Stomach (tissue), 9 donors: ENCODE data around the gene MARCHF3. TPM values are rescaled to one million over a fixed set of nuclear protein-coding genes. Genes with fewer than 3 reads are reported as not detected.

Source experiments
- DNase-seq, 2 donors: peaks; one replicate each; pipeline versions ENCODE4 v3.0.0 to v3.0.0-alpha.2; 2013 to 2019
- H3K27ac ChIP-seq, 5 donors: fragments of 200-600 bp in 4 of 5; sonication (generic) in 4 of 5; one replicate each; pipeline ENCODE4 v1.5.1; 2013 to 2019; ENCODE audit warnings: mild to moderate bottlenecking in 1 of 5, moderate library complexity in 1 of 5
- H3K27me3 ChIP-seq, 3 donors: fragments of 200-600 bp; sonication (generic); one replicate each; pipeline ENCODE4 v1.5.1; 2017 to 2019; ENCODE audit warnings: mixed run types in 1 of 3
- H3K36me3 ChIP-seq, 4 donors: fragments of 200-600 bp; sonication (generic); 1 replicate in 3 of 4; 2 replicates in 1 of 4; pipeline ENCODE4 v1.5.1; 2016 to 2019
- H3K4me1 ChIP-seq, 4 donors: fragments of 200-600 bp; sonication (generic); one replicate each; pipeline ENCODE4 v1.5.1; 2016 to 2019
- H3K4me3 ChIP-seq, 4 donors: fragments of 200-600 bp; sonication (generic) in 3 of 4; one replicate each; pipeline ENCODE4 v1.5.1; 2016 to 2019; ENCODE audit warnings: mild to moderate bottlenecking in 1 of 4
- H3K9me3 ChIP-seq, 4 donors: fragments of 200-600 bp; sonication (generic); one replicate each; pipeline ENCODE4 v1.5.1; 2016 to 2019
- EP300 ChIP-seq: sonication (generic); formaldehyde crosslinking; IDR thresholded peaks from one replicate; pipeline ENCODE4 v1.6.1; 2017; ENCODE audit warnings: antibody characterized with exemption
- POLR2A ChIP-seq, 4 donors: fragments of 450-650 bp; IDR thresholded peaks; one replicate each; pipeline ENCODE4 v1.6.1; 2016; ENCODE audit warnings: antibody characterized with exemption in 4 of 4, control low read depth in 2 of 4, mild to moderate bottlenecking in 1 of 4, moderate library complexity in 1 of 4
- POLR2AphosphoS5 ChIP-seq, 3 donors: sonication (generic); formaldehyde crosslinking; IDR thresholded peaks; one replicate each; pipeline ENCODE4 v1.6.1; 2016; ENCODE audit warnings: antibody characterized with exemption in 3 of 3
- WGBS, 5 donors: extraction: QIAGEN DNeasy Blood & Tissue Kit in 3 of 5; methylation state at CpG; one replicate each; pipeline versions ENCODE4 v1.1.5 to v1.1.7; 2013 to 2018; 5-methylcytosine and 5-hydroxymethylcytosine counted together
- intact Hi-C: fragments of 100-400 bp; cut with DNase I; formaldehyde crosslinking; loops from one replicate; pipeline ENCODE4 v1.15.1; 2023; ENCODE audit warnings: low total_unique reads
- polyA plus RNA-seq, 3 donors: library from polyadenylated mRNA; stranded (reverse); fragments of 200-250 nt; gene quantifications; one replicate each; pipeline ENCODE4 v1.2.3, GENCODE V29; 2013
- total RNA-seq, 5 donors: library from RNA; depleted of rRNA; stranded (reverse); fragments of >200 nt; gene quantifications; one replicate each; pipeline versions ENCODE4 v1.1.0 to v1.2.3, GENCODE V29; 2014 to 2016
- TF ChIP-seq, protein P1 (sequence below), 7 experiments: fragments of 450-650 bp in 4 of 7; fragments of 200-600 bp in 3 of 7; sonication (generic) in 3 of 7; IDR thresholded peaks; one replicate each; pipeline ENCODE4 v1.5.1; 2016 to 2019; ENCODE audit warnings: antibody characterized with exemption in 7 of 7, control low read depth in 2 of 7, mild to moderate bottlenecking in 1 of 7
- donor health status: healthy with polysubstance abuse.
- donor health status: Bipolar disorder and iron deficiency.
- donor health status: healthy.

The MARCHF3 gene
- total and polyA plus RNA-seq, 8 donors = 1.1 to 11.9 (median 2.6) TPM; not detected in 1

DNA sequence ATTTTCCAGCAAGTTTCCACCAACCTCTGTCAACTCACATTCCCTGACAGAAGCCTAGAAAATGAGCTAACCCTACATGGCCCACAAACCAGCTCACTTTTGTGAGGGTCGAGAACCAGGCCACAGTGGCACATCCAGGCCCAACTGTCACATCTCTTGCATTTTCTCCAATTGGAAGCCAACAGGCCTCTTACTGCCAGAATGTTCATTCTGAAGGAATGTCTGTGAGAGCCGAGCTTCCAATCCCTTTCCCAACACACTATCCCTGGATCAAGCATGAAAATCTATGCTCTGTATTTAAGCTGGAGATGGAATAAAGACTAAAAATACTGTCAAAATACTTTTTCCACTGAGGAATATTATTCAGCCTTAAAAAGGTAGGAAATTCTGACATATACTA is 20.0 kb downstream of the MARCHF3 start:
- Histone ChIP-seq H3K9me3 (no peaks in the 10 kb centered on the region), H3K4me1 (peaks cover 0 to 4% (median 0%) of the 10 kb centered on the region in 4 donors), H3K27me3 (no peaks in the 10 kb centered on the region), H3K4me3 (no peak overlapping the region), H3K36me3 (no peaks in the 10 kb centered on the region), H3K27ac (no peak overlapping the region)
- intact Hi-C loops = no loop called here
- 88 to 97% (median 91%) methylated on average over 2 of the region's 2 CpGs for WGBS, 5 donors
- TF ChIP-seq, protein P1, sequence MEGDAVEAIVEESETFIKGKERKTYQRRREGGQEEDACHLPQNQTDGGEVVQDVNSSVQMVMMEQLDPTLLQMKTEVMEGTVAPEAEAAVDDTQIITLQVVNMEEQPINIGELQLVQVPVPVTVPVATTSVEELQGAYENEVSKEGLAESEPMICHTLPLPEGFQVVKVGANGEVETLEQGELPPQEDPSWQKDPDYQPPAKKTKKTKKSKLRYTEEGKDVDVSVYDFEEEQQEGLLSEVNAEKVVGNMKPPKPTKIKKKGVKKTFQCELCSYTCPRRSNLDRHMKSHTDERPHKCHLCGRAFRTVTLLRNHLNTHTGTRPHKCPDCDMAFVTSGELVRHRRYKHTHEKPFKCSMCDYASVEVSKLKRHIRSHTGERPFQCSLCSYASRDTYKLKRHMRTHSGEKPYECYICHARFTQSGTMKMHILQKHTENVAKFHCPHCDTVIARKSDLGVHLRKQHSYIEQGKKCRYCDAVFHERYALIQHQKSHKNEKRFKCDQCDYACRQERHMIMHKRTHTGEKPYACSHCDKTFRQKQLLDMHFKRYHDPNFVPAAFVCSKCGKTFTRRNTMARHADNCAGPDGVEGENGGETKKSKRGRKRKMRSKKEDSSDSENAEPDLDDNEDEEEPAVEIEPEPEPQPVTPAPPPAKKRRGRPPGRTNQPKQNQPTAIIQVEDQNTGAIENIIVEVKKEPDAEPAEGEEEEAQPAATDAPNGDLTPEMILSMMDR (IDR thresholded peaks at IDR 0.05) = no peak
- TF ChIP-seq EP300 (no peak), POLR2A (IDR thresholded peaks at IDR 0.05) (no peak), POLR2AphosphoS5 (IDR thresholded peaks at IDR 0.05) (no peak)
- DNase-seq = no peak

DNA sequence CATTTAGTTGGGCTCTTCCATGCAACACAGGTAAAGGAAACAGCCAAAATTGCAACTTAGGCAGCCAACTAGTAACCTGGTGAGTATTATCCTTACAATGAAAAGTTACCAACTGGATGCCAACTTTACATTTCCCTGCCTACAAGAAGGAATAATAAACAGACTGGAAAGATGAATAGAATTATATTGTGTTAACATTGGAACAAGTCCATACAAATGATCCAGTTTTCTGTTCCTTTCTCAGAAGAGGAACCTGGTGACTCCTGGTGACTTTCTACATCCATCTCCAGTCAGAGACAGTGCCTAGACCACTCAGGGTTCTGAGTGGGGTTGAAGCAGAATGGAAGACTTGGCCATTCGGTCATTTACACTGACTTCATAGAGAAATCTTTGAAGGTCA is 20.6 kb downstream of the MARCHF3 start:
- no peak overlapping the region for H3K27ac ChIP-seq
- no peak for DNase-seq
- no peak overlapping the region for H3K4me3 ChIP-seq
- no peaks in the 10 kb centered on the region for H3K27me3 ChIP-seq
- no peaks in the 10 kb centered on the region for H3K36me3 ChIP-seq
- intact Hi-C loops = no loop called here
- no peak for TF ChIP-seq EP300
- no peak for TF ChIP-seq POLR2AphosphoS5 (IDR thresholded peaks at IDR 0.05)
- TF ChIP-seq, protein P1 (IDR thresholded peaks at IDR 0.05) = no peak
- TF ChIP-seq POLR2A (IDR thresholded peaks at IDR 0.05) = no peak
- 77 to 93% (median 91%) methylated on average over 1 of the region's 1 CpG for WGBS, 5 donors
- peaks cover 0 to 4% (median under 1%) of the 10 kb centered on the region in 4 donors for H3K4me1 ChIP-seq
- H3K9me3 ChIP-seq = no peaks in the 10 kb centered on the region

DNA sequence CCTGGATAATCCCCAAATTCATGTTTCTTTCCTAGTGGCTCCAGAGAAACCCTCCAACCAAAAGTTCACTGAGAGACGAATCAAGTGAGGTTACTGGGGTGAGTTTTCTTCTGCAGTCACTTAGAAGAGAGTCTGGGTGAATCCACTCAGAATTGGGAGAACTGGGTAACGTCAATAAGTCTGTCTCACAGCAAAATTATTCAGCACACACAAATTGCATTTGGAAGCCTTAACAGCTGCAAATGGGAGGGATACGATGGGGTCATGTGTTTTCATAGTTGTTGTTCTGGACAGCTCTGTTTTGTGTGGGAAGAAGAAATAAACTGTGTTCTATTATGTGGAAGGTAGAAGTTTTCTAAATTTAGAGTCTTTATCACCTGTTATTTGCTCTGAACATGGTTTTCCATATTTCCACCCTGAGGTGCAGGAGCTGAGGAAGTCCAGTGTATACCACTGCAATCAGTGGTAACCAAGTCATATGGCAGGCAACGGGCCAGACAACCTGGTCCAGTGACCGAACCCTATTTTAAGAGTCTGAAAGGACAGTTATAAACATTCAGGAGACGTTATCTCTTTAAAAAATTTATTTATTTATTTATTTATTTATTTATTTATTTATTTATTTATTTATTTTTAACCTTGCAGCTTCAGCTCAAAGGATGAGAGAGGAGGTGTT is 21.9 kb downstream of the MARCHF3 start:
- no peaks in the 10 kb centered on the region for H3K36me3 ChIP-seq
- 80 to 86% (median 81%) methylated on average over 6 of the region's 6 CpGs for WGBS, 5 donors
- TF ChIP-seq EP300 (no peak), POLR2AphosphoS5 (IDR thresholded peaks at IDR 0.05) (no peak), POLR2A (IDR thresholded peaks at IDR 0.05) (no peak)
- TF ChIP-seq, protein P1 (IDR thresholded peaks at IDR 0.05) = no peak
- intact Hi-C loops = no loop called here
- no peaks in the 10 kb centered on the region for H3K27me3 ChIP-seq
- peaks cover 0 to 14% (median 8%) of the 10 kb centered on the region in 4 donors for H3K4me1 ChIP-seq
- no peaks in the 10 kb centered on the region for H3K9me3 ChIP-seq
- no peak for DNase-seq
- H3K4me3 ChIP-seq = no peak overlapping the region
- no peak overlapping the region for H3K27ac ChIP-seq

DNA sequence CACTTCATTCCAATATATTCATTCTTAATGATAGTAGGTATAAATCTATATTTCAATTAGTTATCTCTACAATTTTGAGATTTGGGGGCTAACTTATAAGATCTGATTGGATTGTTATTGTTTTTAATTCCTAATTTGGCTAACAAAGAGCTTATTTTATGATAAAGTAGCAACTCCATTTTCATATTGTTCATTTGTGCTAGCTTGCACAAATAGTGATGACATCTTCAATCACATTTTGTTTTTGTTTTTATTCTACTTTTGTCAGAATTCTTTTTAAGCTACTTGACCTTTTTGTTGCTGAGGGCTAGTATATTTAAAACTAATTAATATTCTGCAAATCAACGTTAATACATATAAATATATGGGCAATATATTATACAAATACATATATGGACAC is 22.8 kb downstream of the MARCHF3 start:
- Histone ChIP-seq H3K36me3 (no peaks in the 10 kb centered on the region), H3K27me3 (no peaks in the 10 kb centered on the region), H3K9me3 (no peaks in the 10 kb centered on the region), H3K4me3 (no peak overlapping the region), H3K4me1 (peaks cover 0 to 15% (median 8%) of the 10 kb centered on the region in 4 donors), H3K27ac (no peak overlapping the region)
- TF ChIP-seq POLR2A (IDR thresholded peaks at IDR 0.05) (no peak), EP300 (no peak), POLR2AphosphoS5 (IDR thresholded peaks at IDR 0.05) (no peak)
- TF ChIP-seq, protein P1 (IDR thresholded peaks at IDR 0.05) = no peak
- WGBS, 5 donors = 87 to 94% (median 88%) methylated on average over 1 of the region's 1 CpG
- intact Hi-C loops = no loop called here
- no peak for DNase-seq
